Left kidney (tissue), 2 donors: ENCODE measurements around the gene FNDC4. TPM values are rescaled to one million over a fixed set of nuclear protein-coding genes. Genes with fewer than 3 reads are reported as not detected.

ENCODE experiments used
- DNase-seq: peaks from one replicate; pipeline ENCODE4 v3.0.0-alpha.2; 2013
- polyA plus RNA-seq: library from polyadenylated mRNA; unstranded; fragments of 120-200 nt; gene quantifications from one replicate; pipeline ENCODE4 v1.2.1, GENCODE V29; 2013; ENCODE audit not compliant: insufficient read length

The FNDC4 gene
- polyA plus RNA-seq, 1 donor, result 6.8 TPM

GRCh38 chr2:27494284-27494943, 586 bp downstream of the FNDC4 start:
- DNase-seq, result no peak

- no peak for DNase-seq
Measured at GRCh38 chr2:27493948-27494283, 1.1 kb downstream of the FNDC4 start.

- no peak for DNase-seq
Measured at GRCh38 chr2:27492557-27492956, 2.4 kb downstream of the FNDC4 start.

GRCh38 chr2:27489498-27490397, 5.3 kb downstream of the FNDC4 start, which contains the start of gene IFT172:
IFT172 (minus strand) TSS chr2:27489743; CDS start chr2:27489653, 90 bp downstream.
- peak; percentile 99 for DNase-seq

GRCh38 chr2:27489118-27489497, 5.9 kb downstream of the FNDC4 start:
- no peak for DNase-seq

GRCh38 chr2:27485496-27485895, 9.5 kb downstream of the FNDC4 start:
- DNase-seq, result no peak

- no peak for DNase-seq
Measured at GRCh38 chr2:27471961-27472360, 23.0 kb downstream of the FNDC4 start.

- DNase-seq, result no peak
Measured at GRCh38 chr2:27464443-27464842, 30.6 kb downstream of the FNDC4 start.

- no peak for DNase-seq
Measured at GRCh38 chr2:27461118-27461517, 33.9 kb downstream of the FNDC4 start.

- DNase-seq, result no peak
Measured at GRCh38 chr2:27453968-27454367, 41.0 kb downstream of the FNDC4 start.

GRCh38 chr2:27451095-27451494, 43.9 kb downstream of the FNDC4 start:
- DNase-seq, result no peak

GRCh38 chr2:27448381-27448780, 46.6 kb downstream of the FNDC4 start:
- no peak for DNase-seq

- no peak for DNase-seq
Measured at GRCh38 chr2:27446057-27446456, 48.9 kb downstream of the FNDC4 start.

- DNase-seq, result no peak
Measured at GRCh38 chr2:27445615-27446014, 49.4 kb downstream of the FNDC4 start.

GRCh38 chr2:27445155-27445554, 49.8 kb downstream of the FNDC4 start:
- no peak for DNase-seq

GRCh38 chr2:27442920-27443282, 52.1 kb downstream of the FNDC4 start:
- DNase-seq, result no peak

- DNase-seq, result peak; percentile 38
Measured at GRCh38 chr2:27441958-27442919, 52.8 kb downstream of the FNDC4 start, which contains the start of gene KRTCAP3. KRTCAP3 (plus strand) TSS chr2:27442381; CDS start chr2:27442413, 32 bp downstream.

Other genes starting within 250 kb of the FNDC4 start
- gene SLC30A3, start 232.2 kb downstream of the FNDC4 start, polyA plus RNA-seq, result 6.2 TPM
- gene DNAJC5G, start 219.8 kb downstream of the FNDC4 start, polyA plus RNA-seq, result 2.0 TPM
- 6.7 TPM for gene TRIM54, start 212.8 kb downstream of the FNDC4 start, polyA plus RNA-seq
- gene UCN, start 186.8 kb downstream of the FNDC4 start, polyA plus RNA-seq, result 0.65 TPM
- gene MPV17, start 172.1 kb downstream of the FNDC4 start, polyA plus RNA-seq, result 97.4 TPM
- gene GTF3C2, start 138.4 kb downstream of the FNDC4 start, polyA plus RNA-seq, result 86.7 TPM
- gene EIF2B4, start 124.9 kb downstream of the FNDC4 start, polyA plus RNA-seq, result 57.9 TPM
- gene SNX17, start 124.6 kb downstream of the FNDC4 start, polyA plus RNA-seq, result 94.4 TPM
- 19.6 TPM for gene ZNF513, start 114.5 kb downstream of the FNDC4 start, polyA plus RNA-seq
- 96.0 TPM for gene PPM1G, start 85.6 kb downstream of the FNDC4 start, polyA plus RNA-seq
- gene NRBP1, start 66.6 kb downstream of the FNDC4 start, polyA plus RNA-seq, result 132 TPM
- 10.7 TPM for gene KRTCAP3, start 52.8 kb downstream of the FNDC4 start, polyA plus RNA-seq
- 71.8 TPM for gene IFT172, start 5.5 kb downstream of the FNDC4 start, polyA plus RNA-seq
- 0.10 TPM for gene GCKR, start 1.6 kb upstream of the FNDC4 start, polyA plus RNA-seq
- 90.0 TPM for gene ZNF512, start 87.8 kb upstream of the FNDC4 start, polyA plus RNA-seq
- gene CCDC121, start 133.8 kb upstream of the FNDC4 start, polyA plus RNA-seq, result 12.0 TPM
- 64.5 TPM for gene GPN1, start 133.8 kb upstream of the FNDC4 start, polyA plus RNA-seq
- gene SUPT7L, start 168.4 kb upstream of the FNDC4 start, polyA plus RNA-seq, result 72.3 TPM
- gene SLC4A1AP, start 168.7 kb upstream of the FNDC4 start, polyA plus RNA-seq, result 40.4 TPM